ENCODE results near the gene SRXN1. TPM values are rescaled to one million over a fixed set of nuclear protein-coding genes. Genes with fewer than 3 reads are reported as not detected.

Gene SRXN1
- total RNA-seq = 13.7 and 31.0 TPM in 2 replicates

DNA sequence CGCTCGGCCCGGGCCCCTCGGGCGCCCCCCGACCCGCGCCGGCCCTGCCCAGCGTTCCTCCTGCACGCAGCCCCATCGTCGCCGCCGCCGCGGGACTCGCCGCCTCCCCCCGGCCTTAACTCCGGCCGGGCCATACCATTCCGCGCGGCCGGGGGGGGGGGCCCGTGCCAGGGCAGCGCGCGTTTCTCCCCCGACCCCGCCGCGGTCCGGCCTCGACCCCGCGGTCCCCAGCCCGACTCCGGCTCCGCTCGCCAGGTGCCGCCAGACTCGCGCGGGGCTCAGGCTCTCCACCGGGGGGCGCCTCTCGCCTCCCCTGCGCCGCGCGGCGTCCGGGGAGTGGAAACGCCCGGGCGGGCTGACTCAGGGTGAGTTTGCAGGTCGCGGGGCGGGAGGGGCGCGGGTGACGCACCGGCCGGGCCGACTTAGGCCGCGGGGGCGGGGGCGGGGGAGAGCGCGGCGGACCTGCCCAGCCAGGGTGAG, at the start of gene SRXN1:
Gene SRXN1 (minus strand): TSS at position 91 of the 480 bp plus-strand sequence. CDS start 15 bp downstream, at position 76.

DNA sequence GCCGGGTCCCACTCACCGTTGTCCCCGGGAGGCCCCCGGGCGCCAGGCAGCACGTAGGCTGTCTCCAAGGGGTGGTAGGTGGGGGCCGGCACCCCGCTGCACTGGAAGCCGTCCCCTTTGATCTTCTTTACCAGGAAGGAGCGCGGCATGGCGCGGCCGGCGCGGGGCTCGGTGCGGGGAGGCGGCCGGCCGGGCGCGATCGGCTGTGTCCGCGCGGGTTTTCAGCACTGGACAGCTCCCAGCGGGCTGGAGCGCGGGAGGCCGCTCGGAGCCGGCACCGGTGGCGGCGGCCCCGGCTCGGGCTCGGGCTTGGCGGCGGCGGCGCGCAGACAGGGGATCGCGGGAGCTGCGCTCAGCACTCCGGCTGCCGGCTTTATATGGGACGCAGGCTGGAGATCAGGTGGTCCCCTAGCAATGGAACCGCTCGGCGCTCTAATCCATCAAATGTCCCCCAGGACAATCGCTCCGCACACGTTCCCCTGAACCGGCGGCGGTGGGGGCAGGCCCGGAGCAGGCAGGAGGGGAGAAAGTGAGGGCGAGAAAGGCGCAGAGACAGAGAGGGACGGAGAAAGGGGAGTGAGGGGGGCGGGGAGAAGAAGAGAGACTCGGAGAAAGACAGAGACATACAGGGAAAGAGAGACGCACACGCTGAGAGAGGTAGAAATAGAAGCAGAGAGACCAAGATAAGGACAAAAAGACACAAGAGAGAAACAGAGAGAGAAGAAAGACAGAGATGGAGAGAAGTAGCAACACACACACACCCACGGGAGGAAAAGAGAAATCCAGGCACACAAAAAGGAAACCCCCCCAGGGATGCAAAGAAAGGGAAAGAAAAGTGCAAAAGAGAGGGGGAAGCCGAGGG, 22.7 kb upstream of the SRXN1 start, which contains the start of gene SCRT2:
Gene SCRT2 (minus strand): TSS at position 350 of the 862 bp plus-strand sequence. CDS start 201 bp downstream, at position 149.

GRCh38 chr20:610130-611046, 42.6 kb downstream of the SRXN1 start, which contains the start of gene TCF15:
Gene TCF15 (minus strand): TSS chr20:610309. CDS start chr20:610237, 72 bp downstream.

Other genes starting within 250 kb of the SRXN1 start
- gene RBCK1, start 244.9 kb downstream of the SRXN1 start, total RNA-seq = 73.9 and 96.6 TPM in 2 replicates
- 38.1 and 53.6 TPM in 2 replicates for gene TBC1D20, start 190.7 kb downstream of the SRXN1 start, total RNA-seq
- gene CSNK2A1, start 109.4 kb downstream of the SRXN1 start, total RNA-seq = 65.2 and 107 TPM in 2 replicates
- not detected in 2 replicates for gene TCF15, start 42.9 kb downstream of the SRXN1 start, total RNA-seq
- not detected in 2 replicates for gene SCRT2, start 22.6 kb upstream of the SRXN1 start, total RNA-seq
- gene SLC52A3, start 115.3 kb upstream of the SRXN1 start, total RNA-seq = 0.11 and 1.2 TPM in 2 replicates
- 9.4 and 14.9 TPM in 2 replicates for gene FAM110A, start 180.5 kb upstream of the SRXN1 start, total RNA-seq